ENCODE results near the gene RAPGEF3.

- TF ChIP-seq RBBP5 (IDR thresholded peaks at IDR 0.05; ENCODE audit: borderline replicate concordance, low read depth, low read length) (no peak), GABPA (IDR thresholded peaks at IDR 0.05; ENCODE audit: borderline replicate concordance, insufficient read depth, low read length) (no peak), ZNF274 (IDR thresholded peaks at IDR 0.05; ENCODE audit: borderline replicate concordance, extremely low read depth, low read length) (no peak), EZH2 (IDR thresholded peaks at IDR 0.05; ENCODE audit: low read depth, low read length, severe bottlenecking) (no peak), CTCF (IDR thresholded peaks at IDR 0.05; ENCODE audit: control extremely low read depth in 1 of 3, insufficient read depth in 1 of 3, low read depth in 1 of 3, low read length in 3 of 3) (no peak), TEAD4 (IDR thresholded peaks at IDR 0.05; ENCODE audit: low read depth, low read length) (no peak), FOSL1 (IDR thresholded peaks at IDR 0.05; ENCODE audit: insufficient read depth, low read depth, low read length) (no peak), USF2 (IDR thresholded peaks at IDR 0.05; ENCODE audit: low read length) (no peak)
Observed at GRCh38 chr12:47791874-47792273, 33.2 kb upstream of the RAPGEF3 start.

Data from H1 (cell line).